SK-N-SH treated with all-trans-retinoic acid at 6 μM for 48 hours (cell line): ENCODE data around the gene ARL10.

Experiments
- ATAC-seq: fragments of 200-7000 bp; cut with Tn5 transposase; 3 replicates; pipeline ENCODE4 v1.9.1; 2020; ENCODE audit warnings: mild to moderate bottlenecking, moderate library complexity
- ARNTL ChIP-seq: fragments of 450-650 bp; formaldehyde crosslinking; IDR thresholded peaks from 2 replicates; pipeline ENCODE4 v1.5.0; 2020; ENCODE audit warnings: low read depth, mild to moderate bottlenecking, moderate library complexity, borderline replicate concordance
- BACH2 ChIP-seq: fragments of 250-450 bp; sonication (Bioruptor Pico); IDR thresholded peaks from 2 replicates; pipeline ENCODE4 v1.9.0; 2021; ENCODE audit warnings: mild to moderate bottlenecking, borderline replicate concordance
- CSDC2 ChIP-seq: fragments of 250-450 bp; sonication (Bioruptor Pico); IDR thresholded peaks from 2 replicates; pipeline ENCODE4 v1.5.0; 2020; ENCODE audit warnings: mild to moderate bottlenecking, moderate library complexity
- ESRRG ChIP-seq: fragments of 250-450 bp; sonication (Bioruptor Pico); IDR thresholded peaks from 2 replicates; pipeline ENCODE4 v1.6.1; 2021; ENCODE audit warnings: mild to moderate bottlenecking
- GLIS3 ChIP-seq: fragments of 250-450 bp; sonication (Bioruptor Pico); IDR thresholded peaks from 2 replicates; pipeline ENCODE4 v1.5.0; 2020; ENCODE audit warnings: mild to moderate bottlenecking, moderate library complexity
- ISL1 ChIP-seq: fragments of 250-450 bp; sonication (Bioruptor Pico); IDR thresholded peaks from 2 replicates; pipeline ENCODE4 v2.1.2; 2022; ENCODE audit warnings: mild to moderate bottlenecking, moderate library complexity
- OSR1 ChIP-seq: fragments of 250-450 bp; sonication (Bioruptor Pico); IDR thresholded peaks from 2 replicates; pipeline ENCODE4 v1.8.0; 2022; ENCODE audit warnings: moderate library complexity, mild to moderate bottlenecking, inconsistent platforms
- PPARA ChIP-seq: fragments of 250-450 bp; sonication (Bioruptor Pico); IDR thresholded peaks from 2 replicates; pipeline ENCODE4 v1.5.0; 2020; ENCODE audit warnings: mild to moderate bottlenecking, borderline replicate concordance
- RARB ChIP-seq: fragments of 250-450 bp; sonication (Bioruptor Pico); IDR thresholded peaks from 2 replicates; pipeline ENCODE4 v1.8.0; 2021; ENCODE audit warnings: mild to moderate bottlenecking, moderate library complexity
- SNAI2 ChIP-seq: fragments of 250-450 bp; sonication (Bioruptor Pico); IDR thresholded peaks from 2 replicates; pipeline ENCODE4 v1.5.0; 2020; ENCODE audit warnings: mild to moderate bottlenecking, moderate library complexity
- TCF4 ChIP-seq: fragments of 250-450 bp; sonication (Bioruptor Pico); IDR thresholded peaks from 2 replicates; pipeline ENCODE4 v1.8.0; 2021; ENCODE audit warnings: mild to moderate bottlenecking, moderate library complexity, borderline replicate concordance
- TOX ChIP-seq: fragments of 250-450 bp; sonication (Bioruptor Pico); IDR thresholded peaks from 2 replicates; pipeline ENCODE4 v1.8.0; 2021; ENCODE audit warnings: mild to moderate bottlenecking, moderate library complexity, borderline replicate concordance
- ZC3H10 ChIP-seq: fragments of 250-450 bp; sonication (Bioruptor Pico); IDR thresholded peaks from 2 replicates; pipeline ENCODE4 v1.5.1; 2021; ENCODE audit warnings: mild to moderate bottlenecking, moderate library complexity
- ZFP3 ChIP-seq: fragments of 250-450 bp; sonication (Bioruptor Pico); IDR thresholded peaks from 2 replicates; pipeline ENCODE4 v1.5.0; 2020; ENCODE audit warnings: mild to moderate bottlenecking, moderate library complexity
- ZFP30 ChIP-seq: fragments of 450-650 bp; formaldehyde crosslinking; IDR thresholded peaks from 2 replicates; pipeline ENCODE4 v1.5.0; 2022; ENCODE audit warnings: mild to moderate bottlenecking, moderate library complexity
- ZNF565 ChIP-seq: fragments of 450-650 bp; formaldehyde crosslinking; conservative IDR thresholded peaks from 2 replicates; pipeline ENCODE4 v1.5.0; 2020; ENCODE audit warnings: low read depth, mild to moderate bottlenecking, moderate library complexity
- ZNF70 ChIP-seq: fragments of 450-650 bp; formaldehyde crosslinking; IDR thresholded peaks from 2 replicates; pipeline ENCODE4 v1.5.0; 2020; ENCODE audit warnings: mild to moderate bottlenecking, moderate library complexity
- ZNF8 ChIP-seq: fragments of 450-650 bp; formaldehyde crosslinking; IDR thresholded peaks from 2 replicates; pipeline ENCODE4 v1.5.0; 2020; ENCODE audit warnings: mild to moderate bottlenecking, moderate library complexity
- TF ChIP-seq, protein P1 (sequence below): fragments of 250-450 bp; sonication (Bioruptor Pico); IDR thresholded peaks from 2 replicates; pipeline ENCODE4 v1.5.1; 2020; ENCODE audit warnings: low read depth, mild to moderate bottlenecking, moderate library complexity
- TF ChIP-seq, protein P2 (sequence below): fragments of 250-450 bp; sonication (Bioruptor Pico); IDR thresholded peaks from 2 replicates; pipeline ENCODE4 v1.8.0; 2021; ENCODE audit warnings: low read depth, mild to moderate bottlenecking, moderate library complexity, borderline replicate concordance
- TF ChIP-seq, protein P3 (sequence below): fragments of 250-450 bp; sonication (Bioruptor Pico); IDR thresholded peaks from 2 replicates; pipeline ENCODE4 v1.5.1; 2021; ENCODE audit warnings: mild to moderate bottlenecking, moderate library complexity
- TF ChIP-seq, protein P4 (sequence below): fragments of 250-450 bp; sonication (Bioruptor Pico); IDR thresholded peaks from 2 replicates; pipeline ENCODE4 v1.5.0; 2020; ENCODE audit warnings: mild to moderate bottlenecking, moderate library complexity
- TF ChIP-seq, protein P5 (sequence below): fragments of 250-450 bp; sonication (Bioruptor Pico); IDR thresholded peaks from 2 replicates; pipeline ENCODE4 v1.8.0; 2020; ENCODE audit warnings: mild to moderate bottlenecking, moderate library complexity, borderline replicate concordance

The ARL10 gene

DNA sequence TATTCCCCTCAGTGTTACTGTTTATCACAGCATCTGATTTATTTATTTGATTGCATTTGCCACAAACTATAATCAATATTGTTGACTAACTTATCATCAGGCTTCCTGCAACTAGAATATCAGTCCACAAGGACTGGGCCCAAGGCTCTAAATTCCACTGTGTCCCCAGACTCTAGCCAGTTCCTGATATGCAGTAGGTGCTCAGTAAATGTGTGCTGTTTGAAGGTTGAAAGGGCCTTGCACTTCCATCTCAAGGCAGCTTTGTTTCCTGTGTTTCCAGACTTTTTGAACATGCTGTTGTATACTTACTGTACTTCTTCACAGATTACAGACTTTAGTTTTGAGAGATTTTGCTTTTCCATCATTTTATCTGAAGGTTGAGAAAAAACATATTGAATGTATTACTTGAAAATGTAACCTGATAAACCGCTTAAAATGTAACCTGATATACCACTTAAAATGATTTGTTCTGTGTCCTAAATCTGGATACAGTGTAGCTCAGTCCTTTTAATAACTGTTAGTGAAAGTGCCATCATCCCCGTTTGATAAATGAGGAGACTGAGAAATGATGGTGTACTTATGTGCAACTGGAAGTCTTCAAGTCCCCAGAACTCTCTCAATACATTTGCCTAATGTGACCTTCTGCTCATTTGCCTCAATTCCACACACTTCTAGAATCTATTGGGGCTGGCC is 22.4 kb upstream of the ARL10 start:
- TF ChIP-seq TOX (CRISPR knock-in tag), result 0 out of 2 replicates have a peak, but pooled peaks have one; percentile 41
- TF ChIP-seq, protein P1, sequence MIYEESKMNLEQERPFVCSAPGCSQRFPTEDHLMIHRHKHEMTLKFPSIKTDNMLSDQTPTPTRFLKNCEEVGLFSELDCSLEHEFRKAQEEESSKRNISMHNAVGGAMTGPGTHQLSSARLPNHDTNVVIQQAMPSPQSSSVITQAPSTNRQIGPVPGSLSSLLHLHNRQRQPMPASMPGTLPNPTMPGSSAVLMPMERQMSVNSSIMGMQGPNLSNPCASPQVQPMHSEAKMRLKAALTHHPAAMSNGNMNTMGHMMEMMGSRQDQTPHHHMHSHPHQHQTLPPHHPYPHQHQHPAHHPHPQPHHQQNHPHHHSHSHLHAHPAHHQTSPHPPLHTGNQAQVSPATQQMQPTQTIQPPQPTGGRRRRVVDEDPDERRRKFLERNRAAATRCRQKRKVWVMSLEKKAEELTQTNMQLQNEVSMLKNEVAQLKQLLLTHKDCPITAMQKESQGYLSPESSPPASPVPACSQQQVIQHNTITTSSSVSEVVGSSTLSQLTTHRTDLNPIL, result no peak
- peak; percentile 84 for ATAC-seq

DNA sequence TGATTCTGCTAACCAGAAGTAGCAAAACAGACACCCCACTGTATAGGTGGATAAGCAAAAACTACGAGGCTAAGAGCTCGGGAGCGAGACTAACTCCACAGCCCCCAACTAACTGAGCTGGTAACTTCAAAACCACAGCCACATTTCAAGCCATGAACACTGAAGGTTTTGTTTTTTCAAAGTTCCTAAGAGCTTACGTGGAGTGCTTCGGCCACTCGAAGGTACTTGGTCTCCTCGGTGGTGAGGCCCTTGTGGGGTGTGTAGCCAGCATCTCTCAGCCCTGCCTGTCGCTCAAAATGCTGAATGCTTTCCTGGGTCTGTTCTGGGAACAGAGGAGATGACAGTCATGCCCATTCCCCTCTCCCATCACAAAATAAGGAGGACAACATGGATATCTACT is 14.9 kb upstream of the ARL10 start:
- no peak for ATAC-seq
- no peak for TF ChIP-seq SNAI2 (CRISPR knock-in tag)

DNA sequence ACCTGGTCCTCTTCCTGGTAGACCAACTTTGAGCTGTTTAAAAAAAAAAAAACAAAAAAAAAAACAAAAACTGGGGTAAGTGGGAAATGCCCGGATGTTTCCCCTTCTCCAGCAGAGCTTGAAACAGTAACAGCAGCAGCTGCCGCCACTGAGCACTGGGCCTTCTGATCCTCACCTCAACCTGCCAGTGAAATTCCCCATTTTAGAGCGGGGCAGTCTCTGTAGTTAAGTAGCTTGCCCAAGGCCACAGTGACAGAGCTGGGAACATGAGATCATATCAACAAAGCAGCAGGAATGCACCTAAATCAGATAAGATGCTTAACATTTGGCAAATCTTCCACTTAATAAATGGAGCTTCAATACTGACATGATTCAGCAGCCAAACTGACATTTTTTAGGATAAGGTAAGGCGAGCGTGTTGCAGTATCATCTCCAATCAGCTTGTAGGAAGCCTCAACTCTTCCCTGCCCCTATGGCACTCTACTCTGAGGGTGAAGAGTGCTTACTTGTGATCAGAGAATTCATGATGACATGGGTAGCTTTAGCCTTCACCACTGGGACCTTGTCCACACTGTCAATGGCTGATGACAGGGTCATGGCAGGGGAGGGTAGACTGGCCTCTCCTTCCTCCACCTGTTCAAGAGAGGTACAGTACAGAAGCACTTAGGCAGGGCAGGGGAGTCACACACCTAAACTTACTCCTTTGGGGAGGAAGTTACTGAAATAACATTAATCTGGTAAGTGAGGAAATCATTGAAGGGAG is 13.0 kb upstream of the ARL10 start:
- ATAC-seq, result no peak; the same call in 2 of the 3 replicates
- TF ChIP-seq PPARA (CRISPR knock-in tag), result no peak
- no peak for TF ChIP-seq ZFP30 (CRISPR knock-in tag)
- no peak for TF ChIP-seq ZNF565 (CRISPR knock-in tag)
- no peak for TF ChIP-seq TCF4 (CRISPR knock-in tag)
- TF ChIP-seq, protein P2, sequence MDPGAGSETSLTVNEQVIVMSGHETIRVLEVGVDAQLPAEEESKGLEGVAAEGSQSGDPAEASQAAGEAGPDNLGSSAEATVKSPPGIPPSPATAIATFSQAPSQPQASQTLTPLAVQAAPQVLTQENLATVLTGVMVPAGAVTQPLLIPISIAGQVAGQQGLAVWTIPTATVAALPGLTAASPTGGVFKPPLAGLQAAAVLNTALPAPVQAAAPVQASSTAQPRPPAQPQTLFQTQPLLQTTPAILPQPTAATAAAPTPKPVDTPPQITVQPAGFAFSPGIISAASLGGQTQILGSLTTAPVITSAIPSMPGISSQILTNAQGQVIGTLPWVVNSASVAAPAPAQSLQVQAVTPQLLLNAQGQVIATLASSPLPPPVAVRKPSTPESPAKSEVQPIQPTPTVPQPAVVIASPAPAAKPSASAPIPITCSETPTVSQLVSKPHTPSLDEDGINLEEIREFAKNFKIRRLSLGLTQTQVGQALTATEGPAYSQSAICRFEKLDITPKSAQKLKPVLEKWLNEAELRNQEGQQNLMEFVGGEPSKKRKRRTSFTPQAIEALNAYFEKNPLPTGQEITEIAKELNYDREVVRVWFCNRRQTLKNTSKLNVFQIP, result no peak
- no peak for TF ChIP-seq ZC3H10
- no peak for TF ChIP-seq ZNF8 (CRISPR knock-in tag)
- TF ChIP-seq ZFP3 (CRISPR knock-in tag), result no peak
- no peak for TF ChIP-seq ARNTL (CRISPR knock-in tag)
- no peak for TF ChIP-seq GLIS3
- TF ChIP-seq TOX (CRISPR knock-in tag), result no peak
- no peak for TF ChIP-seq ZNF70
- TF ChIP-seq, protein P3, sequence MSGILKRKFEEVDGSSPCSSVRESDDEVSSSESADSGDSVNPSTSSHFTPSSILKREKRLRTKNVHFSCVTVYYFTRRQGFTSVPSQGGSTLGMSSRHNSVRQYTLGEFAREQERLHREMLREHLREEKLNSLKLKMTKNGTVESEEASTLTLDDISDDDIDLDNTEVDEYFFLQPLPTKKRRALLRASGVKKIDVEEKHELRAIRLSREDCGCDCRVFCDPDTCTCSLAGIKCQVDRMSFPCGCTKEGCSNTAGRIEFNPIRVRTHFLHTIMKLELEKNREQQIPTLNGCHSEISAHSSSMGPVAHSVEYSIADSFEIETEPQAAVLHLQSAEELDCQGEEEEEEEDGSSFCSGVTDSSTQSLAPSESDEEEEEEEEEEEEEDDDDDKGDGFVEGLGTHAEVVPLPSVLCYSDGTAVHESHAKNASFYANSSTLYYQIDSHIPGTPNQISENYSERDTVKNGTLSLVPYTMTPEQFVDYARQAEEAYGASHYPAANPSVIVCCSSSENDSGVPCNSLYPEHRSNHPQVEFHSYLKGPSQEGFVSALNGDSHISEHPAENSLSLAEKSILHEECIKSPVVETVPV, result no peak
- no peak for TF ChIP-seq ESRRG (CRISPR knock-in tag)
- TF ChIP-seq, protein P4, sequence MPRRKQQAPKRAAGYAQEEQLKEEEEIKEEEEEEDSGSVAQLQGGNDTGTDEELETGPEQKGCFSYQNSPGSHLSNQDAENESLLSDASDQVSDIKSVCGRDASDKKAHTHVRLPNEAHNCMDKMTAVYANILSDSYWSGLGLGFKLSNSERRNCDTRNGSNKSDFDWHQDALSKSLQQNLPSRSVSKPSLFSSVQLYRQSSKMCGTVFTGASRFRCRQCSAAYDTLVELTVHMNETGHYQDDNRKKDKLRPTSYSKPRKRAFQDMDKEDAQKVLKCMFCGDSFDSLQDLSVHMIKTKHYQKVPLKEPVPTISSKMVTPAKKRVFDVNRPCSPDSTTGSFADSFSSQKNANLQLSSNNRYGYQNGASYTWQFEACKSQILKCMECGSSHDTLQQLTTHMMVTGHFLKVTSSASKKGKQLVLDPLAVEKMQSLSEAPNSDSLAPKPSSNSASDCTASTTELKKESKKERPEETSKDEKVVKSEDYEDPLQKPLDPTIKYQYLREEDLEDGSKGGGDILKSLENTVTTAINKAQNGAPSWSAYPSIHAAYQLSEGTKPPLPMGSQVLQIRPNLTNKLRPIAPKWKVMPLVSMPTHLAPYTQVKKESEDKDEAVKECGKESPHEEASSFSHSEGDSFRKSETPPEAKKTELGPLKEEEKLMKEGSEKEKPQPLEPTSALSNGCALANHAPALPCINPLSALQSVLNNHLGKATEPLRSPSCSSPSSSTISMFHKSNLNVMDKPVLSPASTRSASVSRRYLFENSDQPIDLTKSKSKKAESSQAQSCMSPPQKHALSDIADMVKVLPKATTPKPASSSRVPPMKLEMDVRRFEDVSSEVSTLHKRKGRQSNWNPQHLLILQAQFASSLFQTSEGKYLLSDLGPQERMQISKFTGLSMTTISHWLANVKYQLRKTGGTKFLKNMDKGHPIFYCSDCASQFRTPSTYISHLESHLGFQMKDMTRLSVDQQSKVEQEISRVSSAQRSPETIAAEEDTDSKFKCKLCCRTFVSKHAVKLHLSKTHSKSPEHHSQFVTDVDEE, result no peak
- TF ChIP-seq RARB (CRISPR knock-in tag), result no peak
- no peak for TF ChIP-seq OSR1 (CRISPR knock-in tag)

DNA sequence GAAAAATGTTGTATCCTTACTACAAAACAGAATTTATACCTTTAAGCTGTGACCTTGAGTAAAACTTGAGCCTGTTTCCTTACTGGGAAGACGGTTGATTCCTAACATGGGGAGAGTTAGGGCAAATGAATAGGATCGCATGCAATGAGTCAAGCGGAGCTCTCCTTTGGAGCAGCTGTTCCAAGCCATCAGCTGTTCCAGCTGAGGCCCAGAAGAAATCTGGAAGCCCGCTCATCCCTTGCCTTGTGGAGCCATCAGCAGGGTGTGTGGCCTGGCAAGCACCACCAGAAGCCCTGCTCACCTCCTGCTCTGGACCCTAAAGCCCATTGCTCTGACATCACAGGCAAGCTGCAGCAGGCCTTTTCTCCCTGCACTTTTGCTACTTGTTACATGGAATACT is 11.8 kb upstream of the ARL10 start:
- no peak for ATAC-seq
- TF ChIP-seq, protein P5, sequence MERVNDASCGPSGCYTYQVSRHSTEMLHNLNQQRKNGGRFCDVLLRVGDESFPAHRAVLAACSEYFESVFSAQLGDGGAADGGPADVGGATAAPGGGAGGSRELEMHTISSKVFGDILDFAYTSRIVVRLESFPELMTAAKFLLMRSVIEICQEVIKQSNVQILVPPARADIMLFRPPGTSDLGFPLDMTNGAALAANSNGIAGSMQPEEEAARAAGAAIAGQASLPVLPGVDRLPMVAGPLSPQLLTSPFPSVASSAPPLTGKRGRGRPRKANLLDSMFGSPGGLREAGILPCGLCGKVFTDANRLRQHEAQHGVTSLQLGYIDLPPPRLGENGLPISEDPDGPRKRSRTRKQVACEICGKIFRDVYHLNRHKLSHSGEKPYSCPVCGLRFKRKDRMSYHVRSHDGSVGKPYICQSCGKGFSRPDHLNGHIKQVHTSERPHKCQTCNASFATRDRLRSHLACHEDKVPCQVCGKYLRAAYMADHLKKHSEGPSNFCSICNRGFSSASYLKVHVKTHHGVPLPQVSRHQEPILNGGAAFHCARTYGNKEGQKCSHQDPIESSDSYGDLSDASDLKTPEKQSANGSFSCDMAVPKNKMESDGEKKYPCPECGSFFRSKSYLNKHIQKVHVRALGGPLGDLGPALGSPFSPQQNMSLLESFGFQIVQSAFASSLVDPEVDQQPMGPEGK (CRISPR knock-in tag), result no peak
- TF ChIP-seq, protein P3, result no peak
- TF ChIP-seq ISL1 (CRISPR knock-in tag) (no peak), ZC3H10 (no peak), BACH2 (CRISPR knock-in tag) (no peak), CSDC2 (CRISPR knock-in tag) (no peak), ZFP30 (CRISPR knock-in tag) (no peak), ESRRG (CRISPR knock-in tag) (no peak), TCF4 (CRISPR knock-in tag) (no peak)
- TF ChIP-seq, protein P4, result no peak
